Measurements from ENCODE around the gene OR6K3.

DNA sequence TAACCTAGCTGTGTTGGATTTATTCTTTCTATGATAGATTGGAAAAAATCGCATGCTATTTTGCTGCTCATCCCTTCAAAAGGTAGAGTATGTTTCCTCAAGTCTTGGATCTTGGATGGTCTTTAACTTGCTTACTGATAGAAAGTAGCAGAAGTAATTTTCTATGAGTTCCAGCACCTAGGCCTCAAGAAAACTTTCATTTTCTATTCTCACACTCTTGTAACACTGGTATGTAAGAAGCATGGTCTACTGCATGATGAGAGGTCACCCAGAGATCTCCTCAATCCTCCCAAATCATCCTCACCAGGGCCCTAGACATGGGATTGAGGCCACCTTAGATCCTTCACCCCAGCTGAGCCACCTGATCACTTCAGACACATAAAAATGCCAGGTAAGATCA, 41.2 kb downstream of the OR6K3 start:
- TF ChIP-seq POLR2AphosphoS5 (IDR thresholded peaks at IDR 0.05) = no peak
- TF ChIP-seq, protein P1, sequence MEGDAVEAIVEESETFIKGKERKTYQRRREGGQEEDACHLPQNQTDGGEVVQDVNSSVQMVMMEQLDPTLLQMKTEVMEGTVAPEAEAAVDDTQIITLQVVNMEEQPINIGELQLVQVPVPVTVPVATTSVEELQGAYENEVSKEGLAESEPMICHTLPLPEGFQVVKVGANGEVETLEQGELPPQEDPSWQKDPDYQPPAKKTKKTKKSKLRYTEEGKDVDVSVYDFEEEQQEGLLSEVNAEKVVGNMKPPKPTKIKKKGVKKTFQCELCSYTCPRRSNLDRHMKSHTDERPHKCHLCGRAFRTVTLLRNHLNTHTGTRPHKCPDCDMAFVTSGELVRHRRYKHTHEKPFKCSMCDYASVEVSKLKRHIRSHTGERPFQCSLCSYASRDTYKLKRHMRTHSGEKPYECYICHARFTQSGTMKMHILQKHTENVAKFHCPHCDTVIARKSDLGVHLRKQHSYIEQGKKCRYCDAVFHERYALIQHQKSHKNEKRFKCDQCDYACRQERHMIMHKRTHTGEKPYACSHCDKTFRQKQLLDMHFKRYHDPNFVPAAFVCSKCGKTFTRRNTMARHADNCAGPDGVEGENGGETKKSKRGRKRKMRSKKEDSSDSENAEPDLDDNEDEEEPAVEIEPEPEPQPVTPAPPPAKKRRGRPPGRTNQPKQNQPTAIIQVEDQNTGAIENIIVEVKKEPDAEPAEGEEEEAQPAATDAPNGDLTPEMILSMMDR (IDR thresholded peaks at IDR 0.05) = no peak
- no peak for TF ChIP-seq POLR2A (IDR thresholded peaks at IDR 0.05)
- TF ChIP-seq EP300 (IDR thresholded peaks at IDR 0.05) = no peak

Measured in stomach (tissue), 4 donors.